Subcutaneous adipose tissue (tissue), 4 donors: ENCODE data around the gene STX19. TPM values are rescaled to one million over a fixed set of nuclear protein-coding genes. Genes with fewer than 3 reads are reported as not detected.

Source experiments
- CTCF ChIP-seq: fragments of 450-650 bp; IDR thresholded peaks from one replicate; pipeline ENCODE4 v1.5.1; 2016; ENCODE audit warnings: low read depth, mild to moderate bottlenecking, control low read depth, antibody characterized with exemption, moderate library complexity
- small RNA-seq: library from RNA; depleted of rRNA; stranded (forward); fragments of <200 nt; gene quantifications from one replicate; pipeline ENCODE3, GENCODE V24; 2016
- total RNA-seq, 4 donors: library from RNA; depleted of rRNA; stranded (reverse); fragments of >200 nt; gene quantifications; one replicate each; pipeline ENCODE4 v1.1.0, GENCODE V29; 2016

Gene STX19
- total RNA-seq, 4 donors from 2014 or later = not detected

- TF ChIP-seq CTCF = no peak
Measured at GRCh38 chr3:93973131-93974126, 55.0 kb downstream of the STX19 start, which contains the start of gene PROS1. Gene PROS1 (minus strand): TSS chr3:93973896. CDS start chr3:93973749, 147 bp downstream.

- TF ChIP-seq CTCF = no peak
Measured at GRCh38 chr3:93969997-93970396, 58.4 kb downstream of the STX19 start.

- no peak for TF ChIP-seq CTCF
Measured at GRCh38 chr3:93969443-93969842, 59.0 kb downstream of the STX19 start.

Small RNA genes within 50 kb of the gene (small RNA-seq; reads per million reads assigned to genes)
- gene RF00019 (0.49 reads per million), gene RNU6-511P (not detected)

Other genes with a start within 250 kb of the STX19 start
- 10 to 100 TPM; 23.9 to 85.7 (median 47.4) TPM for gene PROS1, start 54.7 kb downstream of the STX19 start, total RNA-seq
- 10 to 100 TPM in 1 of 4 donors, 1 to 10 TPM in 3; 6.6 to 10.4 (median 9.4) TPM for gene ARL13B, start 48.4 kb downstream of the STX19 start, total RNA-seq
- 1 to 10 TPM; 2.3 to 5.5 (median 3.7) TPM for gene DHFR2, start 34.3 kb upstream of the STX19 start, total RNA-seq
- 10 to 100 TPM in 3 of 4 donors, 1 to 10 TPM in 1; 8.7 to 11.0 (median 11.0) TPM for gene NSUN3, start 34.5 kb upstream of the STX19 start, total RNA-seq